ENCODE data around the gene PAPSS2. TPM values are rescaled to one million over a fixed set of nuclear protein-coding genes. Genes with fewer than 3 reads are reported as not detected.

Gene PAPSS2
- total RNA-seq, 4 donors from 2014 or later, result 36.7 to 63.9 (median 50.4) TPM

DNA sequence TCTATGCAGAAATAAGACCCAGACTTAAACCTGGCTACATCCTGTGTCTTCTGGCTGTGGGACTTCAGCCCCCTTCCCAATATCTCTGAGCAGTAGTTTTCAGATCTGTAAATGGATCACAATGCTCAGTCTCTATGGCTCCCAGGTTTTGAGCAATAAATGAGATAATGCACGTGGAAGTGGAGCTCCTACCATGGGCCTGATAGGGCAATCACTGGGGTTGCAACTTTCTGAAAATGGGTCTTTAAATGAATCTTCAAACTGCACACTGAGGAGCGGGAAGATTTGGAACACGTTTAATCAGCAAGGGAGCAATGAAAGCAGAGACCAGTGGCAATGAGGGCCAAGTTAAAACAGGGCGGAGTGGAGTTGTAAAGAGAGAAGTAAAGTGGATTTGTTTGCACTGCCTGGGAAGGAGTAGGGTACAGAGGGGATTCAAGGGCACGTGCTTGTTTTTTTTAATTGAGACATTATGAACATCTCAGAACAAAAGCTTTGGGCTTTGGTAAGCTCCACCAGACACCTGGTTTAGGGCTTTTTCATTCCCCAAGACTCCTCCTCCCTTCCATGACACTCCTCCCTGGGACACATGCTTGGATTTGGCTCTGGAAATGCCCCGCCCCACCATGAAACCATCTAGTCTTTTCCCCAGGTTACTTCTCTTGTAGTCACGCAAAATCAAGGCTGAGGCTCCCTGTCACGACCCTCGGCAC lies 42.7 kb downstream of the PAPSS2 start:
- TF ChIP-seq, protein P1, sequence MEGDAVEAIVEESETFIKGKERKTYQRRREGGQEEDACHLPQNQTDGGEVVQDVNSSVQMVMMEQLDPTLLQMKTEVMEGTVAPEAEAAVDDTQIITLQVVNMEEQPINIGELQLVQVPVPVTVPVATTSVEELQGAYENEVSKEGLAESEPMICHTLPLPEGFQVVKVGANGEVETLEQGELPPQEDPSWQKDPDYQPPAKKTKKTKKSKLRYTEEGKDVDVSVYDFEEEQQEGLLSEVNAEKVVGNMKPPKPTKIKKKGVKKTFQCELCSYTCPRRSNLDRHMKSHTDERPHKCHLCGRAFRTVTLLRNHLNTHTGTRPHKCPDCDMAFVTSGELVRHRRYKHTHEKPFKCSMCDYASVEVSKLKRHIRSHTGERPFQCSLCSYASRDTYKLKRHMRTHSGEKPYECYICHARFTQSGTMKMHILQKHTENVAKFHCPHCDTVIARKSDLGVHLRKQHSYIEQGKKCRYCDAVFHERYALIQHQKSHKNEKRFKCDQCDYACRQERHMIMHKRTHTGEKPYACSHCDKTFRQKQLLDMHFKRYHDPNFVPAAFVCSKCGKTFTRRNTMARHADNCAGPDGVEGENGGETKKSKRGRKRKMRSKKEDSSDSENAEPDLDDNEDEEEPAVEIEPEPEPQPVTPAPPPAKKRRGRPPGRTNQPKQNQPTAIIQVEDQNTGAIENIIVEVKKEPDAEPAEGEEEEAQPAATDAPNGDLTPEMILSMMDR (IDR thresholded peaks at IDR 0.05; ENCODE audit: low read depth), result no peak

- TF ChIP-seq, protein P1 (IDR thresholded peaks at IDR 0.05; ENCODE audit: low read depth), result no peak
Observed at GRCh38 chr10:87702973-87703294, 43.3 kb downstream of the PAPSS2 start.

GRCh38 chr10:87703771-87704170 lies 44.1 kb downstream of the PAPSS2 start:
- TF ChIP-seq, protein P1 (IDR thresholded peaks at IDR 0.05; ENCODE audit: low read depth), result no peak

- TF ChIP-seq, protein P1 (IDR thresholded peaks at IDR 0.05; ENCODE audit: low read depth), result no peak
Observed at GRCh38 chr10:87705339-87705738, 45.7 kb downstream of the PAPSS2 start.

DNA sequence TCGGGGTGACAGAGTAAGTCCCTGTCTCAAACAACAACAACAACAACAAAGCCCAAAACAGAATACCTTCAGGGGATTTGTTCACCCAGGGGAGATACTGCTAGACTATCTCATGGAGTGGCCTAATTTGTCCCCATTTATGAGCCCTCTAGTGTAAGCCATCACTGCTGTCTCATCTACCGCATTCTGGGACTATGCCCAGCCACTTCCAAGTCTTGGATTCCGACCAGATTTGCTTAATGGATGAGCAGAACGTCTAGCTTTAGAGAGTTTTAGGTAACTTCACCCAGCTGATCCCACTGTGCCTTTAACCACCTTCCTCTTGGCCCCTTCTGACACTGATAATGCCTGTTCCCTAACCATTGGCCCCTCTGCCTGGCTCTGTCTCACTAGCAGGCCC lies 47.1 kb downstream of the PAPSS2 start:
- TF ChIP-seq, protein P1 (IDR thresholded peaks at IDR 0.05; ENCODE audit: low read depth), result no peak

DNA sequence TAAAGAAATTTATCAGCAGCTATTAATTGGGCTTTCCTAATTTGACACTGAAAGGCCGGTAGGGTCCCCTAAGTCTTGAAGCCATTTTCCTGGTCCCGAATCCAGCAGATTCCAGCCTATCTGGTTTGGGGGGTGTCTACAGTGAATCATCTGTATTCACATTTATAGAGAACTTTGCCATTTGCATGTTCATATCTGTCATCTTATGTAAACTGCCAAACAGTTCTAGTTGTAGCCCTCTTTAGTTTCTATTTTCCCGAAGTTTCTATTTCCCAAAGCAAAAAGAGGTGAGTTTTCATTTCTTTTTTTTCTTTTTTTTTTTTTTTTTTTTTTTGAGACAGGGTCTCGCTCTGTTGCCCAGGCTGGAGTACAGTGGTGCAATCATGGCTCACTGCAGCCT lies 47.6 kb downstream of the PAPSS2 start:
- TF ChIP-seq, protein P1 (IDR thresholded peaks at IDR 0.05; ENCODE audit: low read depth), result no peak

- TF ChIP-seq, protein P1 (IDR thresholded peaks at IDR 0.05; ENCODE audit: low read depth), result no peak
Observed at GRCh38 chr10:87712913-87713616, 53.4 kb downstream of the PAPSS2 start.

Measured in subcutaneous adipose tissue (tissue), 4 donors.